Effector CD4-positive, alpha-beta T cell (primary cell): ENCODE results near the gene ASMT.
"Not testable (repeated sequence)": the region's sequence is repeated elsewhere in the genome, so short reads cannot be mapped to it uniquely, and the experiment has no call there.

ENCODE experiments used
- DNase-seq: peaks from one replicate; pipeline ENCODE4 v3.0.0-alpha.2; 2020

Gene ASMT

DNA sequence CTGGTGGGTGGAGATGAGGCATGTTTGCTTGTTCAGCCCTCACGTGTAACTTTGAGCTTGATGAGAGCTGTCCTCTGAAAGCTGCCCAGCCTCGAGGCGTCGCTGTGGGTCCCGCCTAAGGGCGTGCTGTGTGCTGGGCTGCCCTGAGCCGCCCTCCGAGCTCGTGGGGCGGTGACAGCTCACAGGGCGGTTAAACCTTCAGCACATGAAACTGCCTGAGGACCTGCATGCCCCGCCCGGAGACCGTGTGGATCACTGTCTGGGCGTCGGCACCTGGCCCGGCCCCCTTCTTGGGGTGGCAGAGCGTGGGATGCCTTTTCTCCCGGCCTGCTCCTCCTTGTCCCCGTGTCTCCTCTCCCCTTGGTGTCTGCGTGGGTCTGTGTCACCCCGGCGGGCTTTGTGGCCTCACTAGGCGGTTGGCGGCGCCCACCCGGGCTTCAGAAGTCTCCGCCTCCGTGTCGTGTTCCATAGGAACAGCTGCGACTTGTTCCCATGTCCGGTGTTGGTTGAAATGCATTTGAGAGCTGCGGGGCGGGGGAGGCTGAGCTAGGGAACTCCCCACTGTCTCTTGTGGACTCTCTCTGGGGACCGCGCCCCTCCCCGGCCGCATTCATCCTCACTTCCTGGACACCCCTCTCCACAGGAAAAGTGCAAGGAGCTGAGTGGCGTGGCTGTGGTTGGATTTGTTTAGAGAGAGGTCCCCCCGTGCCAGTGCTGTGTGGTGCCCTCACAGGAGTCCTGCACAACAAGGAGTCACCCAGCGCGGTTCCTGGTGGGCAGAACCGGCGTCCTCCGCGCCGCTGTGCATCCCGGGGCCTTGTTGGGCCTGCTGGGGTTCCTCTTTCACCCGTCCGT lies 16.6 kb upstream of the ASMT start:
- no peak for DNase-seq

DNA sequence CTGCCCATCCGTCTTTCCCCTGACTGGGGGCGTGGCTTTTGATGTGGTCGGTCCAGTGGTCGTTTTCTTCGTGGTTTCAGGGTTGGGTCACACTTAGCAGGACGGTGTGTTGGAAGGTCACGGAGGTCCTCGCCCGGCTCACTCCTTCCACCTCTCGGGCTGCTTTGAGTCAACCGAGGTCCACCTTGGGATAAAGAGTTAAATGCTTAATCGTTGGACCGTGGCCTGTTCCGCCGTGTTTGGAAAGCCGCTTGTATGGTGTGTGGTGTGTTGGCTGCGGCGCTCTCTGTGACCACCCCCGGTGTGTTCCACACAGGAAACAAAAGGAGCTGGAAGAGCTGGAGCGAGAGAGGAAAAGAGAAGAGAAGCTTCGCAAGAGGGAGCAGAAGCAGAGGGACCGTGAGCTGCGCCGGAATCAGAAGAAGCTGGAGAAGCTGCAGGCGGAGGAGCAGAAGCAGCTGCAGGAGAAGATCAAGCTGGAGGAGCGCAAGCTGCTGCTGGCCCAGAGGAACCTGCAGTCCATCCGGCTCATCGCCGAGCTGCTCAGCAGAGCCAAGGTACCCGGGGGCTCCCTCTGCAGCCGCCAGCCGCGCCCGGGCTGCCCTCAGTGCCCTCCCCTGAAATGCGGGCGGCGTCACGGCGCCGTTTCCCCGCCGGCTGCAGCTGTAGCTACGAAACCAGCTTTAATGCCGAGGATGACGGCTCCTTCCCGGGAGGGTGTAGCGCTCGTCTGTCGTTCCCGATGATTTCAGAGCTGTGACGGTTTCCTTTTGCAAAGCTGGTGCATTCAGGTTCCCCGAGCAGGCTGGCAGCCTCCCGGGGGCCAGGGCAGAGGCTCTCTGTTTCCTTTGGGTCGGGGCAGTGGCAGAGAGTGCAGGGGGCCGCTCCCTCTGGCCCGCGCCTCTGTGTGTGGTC lies 15.7 kb upstream of the ASMT start:
- no peak for DNase-seq

DNA sequence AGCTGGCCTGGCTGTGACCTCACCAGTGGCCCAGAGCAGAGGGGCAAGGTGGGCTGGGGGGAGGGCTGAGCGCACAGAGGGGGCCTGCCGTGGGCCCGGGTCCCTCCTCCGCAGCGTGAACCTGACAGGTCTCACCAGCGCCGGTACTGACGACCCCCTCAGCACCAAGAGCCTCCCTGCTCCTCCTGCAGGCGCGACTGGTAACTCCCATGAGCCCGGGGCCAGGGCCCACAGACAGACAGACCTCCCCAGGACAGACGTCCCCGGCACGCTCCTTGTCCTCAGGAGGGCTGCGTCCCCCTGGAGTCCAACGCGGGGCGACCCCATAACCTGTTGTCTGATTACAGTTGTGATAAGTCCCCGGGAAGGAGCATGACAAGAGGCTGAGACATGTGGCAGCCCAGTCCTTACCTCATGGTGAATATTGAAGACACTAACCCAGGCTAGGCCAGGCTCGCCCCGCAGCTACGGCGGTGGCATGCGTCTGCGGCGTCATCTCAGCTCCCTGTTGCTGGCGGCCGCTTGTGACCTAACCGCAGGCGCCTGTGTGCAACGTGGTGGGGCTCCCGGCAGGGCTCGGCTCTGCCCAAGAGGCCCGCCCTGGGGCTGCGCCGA lies 15.0 kb upstream of the ASMT start:
- no peak for DNase-seq

DNA sequence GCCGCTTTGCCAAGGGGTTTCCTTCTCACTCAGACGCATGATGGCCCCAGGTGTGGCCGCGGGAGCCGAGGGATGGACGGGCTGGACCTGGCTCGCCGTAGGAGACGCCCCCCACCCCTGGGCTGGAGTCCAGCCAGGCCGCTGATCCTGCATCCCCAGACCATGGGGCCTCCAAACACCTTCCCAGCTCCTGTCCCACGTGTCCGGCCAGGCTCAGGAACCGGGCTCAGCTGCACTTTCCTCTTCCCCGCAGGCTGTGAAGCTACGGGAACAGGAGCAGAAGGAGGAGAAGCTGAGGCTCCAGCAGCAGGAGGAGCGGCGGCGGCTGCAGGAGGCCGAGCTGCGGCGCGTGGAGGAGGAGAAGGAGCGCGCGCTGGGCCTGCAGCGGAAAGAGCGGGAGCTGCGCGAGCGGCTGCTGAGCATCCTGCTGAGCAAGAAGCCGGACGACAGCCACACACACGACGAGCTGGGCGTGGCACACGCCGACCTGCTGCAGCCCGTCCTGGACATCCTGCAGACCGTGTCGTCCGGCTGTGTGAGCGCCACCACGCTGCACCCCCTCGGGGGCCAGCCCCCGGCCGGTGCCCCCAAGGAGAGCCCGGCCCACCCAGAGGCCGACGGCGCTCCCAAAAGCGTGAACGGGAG lies 14.3 kb upstream of the ASMT start:
- no peak for DNase-seq

DNA sequence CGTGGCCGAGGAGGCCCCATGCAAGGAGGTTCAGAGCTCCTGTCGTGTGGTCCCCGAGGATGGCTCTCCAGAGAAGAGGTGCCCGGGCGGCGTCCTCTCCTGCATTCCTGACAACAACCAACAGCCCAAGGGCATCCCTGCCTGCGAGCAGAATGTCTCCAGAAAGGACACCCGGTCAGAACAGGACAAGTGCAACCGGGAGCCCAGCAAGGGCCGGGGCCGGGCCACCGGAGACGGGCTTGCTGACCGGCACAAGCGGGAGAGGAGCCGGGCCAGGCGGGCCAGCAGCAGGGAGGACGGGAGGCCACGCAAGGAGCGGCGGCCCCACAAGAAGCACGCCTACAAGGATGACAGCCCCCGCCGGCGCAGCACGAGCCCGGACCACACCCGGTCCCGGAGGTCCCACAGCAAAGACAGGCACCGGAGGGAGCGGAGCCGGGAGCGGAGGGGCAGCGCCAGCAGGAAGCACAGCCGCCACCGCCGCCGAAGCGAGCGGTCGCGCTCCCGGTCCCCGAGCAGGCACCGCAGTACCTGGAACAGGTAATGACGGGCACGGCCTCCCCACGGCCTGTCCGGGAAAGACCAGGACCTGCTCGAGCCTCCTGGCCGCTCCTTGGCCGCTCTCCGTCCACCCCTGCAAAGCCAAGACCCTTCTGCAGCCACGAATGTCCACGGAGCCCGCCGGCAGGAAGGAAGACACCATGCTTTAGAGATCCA lies 13.7 kb upstream of the ASMT start:
- no peak for DNase-seq

DNA sequence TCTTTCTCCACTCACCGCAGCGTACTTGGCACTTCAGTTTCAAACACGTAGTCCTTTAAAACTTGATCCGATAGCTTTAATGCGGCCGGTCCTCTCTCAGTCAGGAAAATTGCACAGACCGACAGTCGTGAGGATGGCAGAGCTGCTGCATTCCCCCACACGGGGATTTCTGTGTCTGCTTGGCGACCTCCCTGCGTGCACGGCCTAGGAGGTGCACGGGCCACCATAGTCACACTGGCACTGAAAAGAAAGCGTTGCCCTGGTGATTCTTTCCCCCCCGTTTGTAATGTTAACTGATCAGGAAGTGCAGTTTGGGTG lies 13.1 kb upstream of the ASMT start:
- DNase-seq = no peak

DNA sequence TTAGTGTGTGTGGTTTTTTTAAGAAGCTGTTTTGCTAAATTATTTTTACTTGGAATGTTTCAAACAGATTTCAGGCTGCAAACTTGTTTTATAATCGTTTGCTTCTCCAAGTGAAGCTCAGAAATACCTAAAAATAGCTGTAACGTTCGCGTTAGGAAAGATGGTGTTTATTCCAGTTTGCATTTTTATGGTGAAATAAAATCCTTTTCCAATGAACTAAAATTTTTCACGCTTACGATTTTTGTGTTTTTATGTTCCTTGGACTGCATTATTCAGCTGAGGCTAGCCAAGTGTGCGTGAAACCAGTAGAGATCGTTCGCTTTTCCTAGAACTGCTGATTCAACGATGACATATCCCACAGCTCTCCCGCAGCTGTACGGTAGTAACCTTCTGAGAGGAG lies 12.6 kb upstream of the ASMT start:
- DNase-seq = no peak

DNA sequence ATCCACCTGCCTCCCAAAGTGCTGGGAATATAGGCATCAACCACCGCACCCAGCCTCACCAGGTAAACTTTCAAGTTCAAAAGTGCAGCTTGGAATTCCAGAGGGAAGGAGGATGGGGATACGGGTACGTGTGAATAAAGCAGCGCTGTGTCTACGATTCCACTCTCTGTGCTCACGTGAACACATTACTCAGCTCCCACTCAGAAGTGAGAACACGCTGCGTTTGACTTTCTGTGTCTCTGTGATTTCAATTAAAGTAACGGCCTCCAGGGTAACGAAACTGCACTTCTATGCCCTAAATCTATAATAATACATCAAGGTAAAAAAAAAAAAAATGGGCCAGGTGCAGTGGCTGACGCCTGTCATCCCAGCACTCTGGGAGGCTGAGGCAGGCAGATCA lies 8.4 kb upstream of the ASMT start:
- DNase-seq = no peak

DNA sequence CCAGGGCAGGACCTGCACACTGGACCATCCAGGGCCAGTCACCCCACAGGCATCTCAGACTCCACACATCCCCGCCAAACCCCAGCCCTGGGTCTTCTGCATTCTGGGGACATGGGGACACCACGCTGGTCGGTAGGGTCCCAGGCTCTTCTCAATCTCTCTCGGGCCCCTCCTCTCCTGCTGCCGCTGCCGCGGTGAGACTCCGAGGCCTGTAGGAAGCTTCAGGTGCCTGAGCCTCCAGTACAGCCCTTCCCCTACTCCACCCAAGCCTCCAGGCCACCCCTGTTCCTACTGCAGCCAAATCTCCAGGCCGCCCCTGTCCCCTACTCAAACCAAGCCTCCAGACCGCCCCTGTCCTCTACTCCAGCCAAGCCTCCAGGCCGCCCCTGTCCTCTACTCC lies 5.5 kb upstream of the ASMT start:
- DNase-seq = no peak

DNA sequence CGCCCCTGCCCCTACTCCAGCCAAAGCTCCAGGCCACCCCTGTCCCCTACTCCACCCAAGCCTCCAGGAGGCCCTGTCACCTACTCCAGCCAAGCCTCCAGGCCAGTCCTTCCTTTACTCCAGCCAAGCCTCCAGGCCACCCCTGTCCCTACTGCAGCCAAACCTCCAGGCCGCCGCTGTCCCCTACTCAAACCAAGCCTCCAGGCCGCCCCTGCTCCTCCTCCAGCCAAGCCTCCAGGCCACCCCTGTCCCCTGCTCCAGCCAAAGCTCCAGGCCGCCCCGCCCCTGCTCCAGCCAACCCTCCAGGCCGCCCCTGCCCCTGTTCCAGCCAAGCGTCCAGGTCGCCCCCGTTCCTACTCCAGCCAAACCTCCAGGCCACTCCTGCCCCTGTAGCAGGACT lies 5.1 kb upstream of the ASMT start:
- no peak for DNase-seq

DNA sequence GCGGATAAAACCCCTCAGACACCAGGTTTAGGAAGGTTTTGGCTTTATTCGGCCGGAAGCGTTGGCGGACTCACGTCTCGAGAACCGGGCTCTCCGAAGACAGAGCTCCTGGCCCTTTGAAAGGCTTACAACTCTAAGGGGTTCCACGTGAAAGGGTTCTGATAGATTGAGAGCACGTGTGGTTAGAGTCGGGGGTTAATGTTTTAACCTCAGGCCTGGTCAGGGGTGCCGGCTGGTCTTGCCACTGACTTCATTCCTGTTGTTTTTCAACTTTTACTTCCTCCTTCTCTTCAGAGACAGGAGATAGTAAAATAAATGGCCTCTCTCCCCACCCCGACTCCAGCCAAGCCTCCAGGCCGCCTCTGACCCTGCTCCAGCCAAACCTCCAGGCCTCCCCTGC lies 4.7 kb upstream of the ASMT start:
- no peak for DNase-seq

DNA sequence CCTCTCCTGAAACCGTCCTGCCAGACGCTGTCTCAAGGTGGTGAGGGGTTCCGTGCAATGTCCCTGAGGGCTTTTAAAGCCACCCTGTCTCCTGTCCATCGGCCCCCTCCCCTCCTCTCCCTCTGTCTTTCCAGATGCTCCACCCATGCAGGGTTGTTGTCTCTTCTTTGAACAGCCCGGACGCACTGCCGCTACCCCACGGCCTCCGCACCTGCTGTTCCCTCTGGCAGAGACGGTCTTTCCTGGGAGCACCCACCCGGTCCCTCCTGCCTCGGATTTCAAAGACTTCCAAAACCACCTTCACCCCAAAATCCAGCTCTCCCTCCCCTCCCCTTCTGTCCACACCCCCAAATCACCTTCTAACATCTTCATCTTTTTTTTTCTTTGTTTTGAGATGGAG lies 4.1 kb upstream of the ASMT start:
- DNase-seq = no peak

DNA sequence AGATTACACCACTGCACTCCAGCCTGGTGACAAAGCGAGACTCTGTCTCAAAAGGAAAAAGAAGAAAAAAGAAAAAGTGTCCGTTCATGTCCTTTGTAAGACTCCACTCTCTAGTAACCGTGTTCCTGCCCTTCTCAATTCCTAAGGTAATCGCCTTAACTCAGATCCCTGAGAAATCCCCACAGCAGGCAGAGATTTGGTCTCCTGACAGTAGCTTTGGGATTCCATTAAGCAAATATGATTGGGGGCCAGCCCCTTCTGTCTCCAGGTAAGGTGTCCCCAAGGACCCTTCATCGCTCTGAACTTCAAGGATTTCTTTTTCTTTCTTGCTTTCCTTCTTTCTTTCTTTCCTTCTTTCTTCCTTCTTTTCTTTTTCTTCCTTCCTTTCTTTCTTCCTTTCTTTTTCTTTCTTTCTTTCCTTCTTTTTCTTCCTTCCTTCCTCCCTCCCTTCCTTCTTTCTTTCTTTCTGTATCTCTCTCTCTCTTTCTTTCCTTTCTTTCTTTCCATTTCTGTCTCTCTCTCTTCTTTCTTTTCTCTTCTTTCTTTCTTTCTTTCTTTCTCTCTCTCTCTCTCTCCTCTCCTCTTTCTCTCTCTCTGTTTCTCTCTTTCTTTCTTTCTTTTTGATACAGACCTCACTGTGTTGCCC lies 2.1 kb upstream of the ASMT start:
- no peak for DNase-seq

DNA sequence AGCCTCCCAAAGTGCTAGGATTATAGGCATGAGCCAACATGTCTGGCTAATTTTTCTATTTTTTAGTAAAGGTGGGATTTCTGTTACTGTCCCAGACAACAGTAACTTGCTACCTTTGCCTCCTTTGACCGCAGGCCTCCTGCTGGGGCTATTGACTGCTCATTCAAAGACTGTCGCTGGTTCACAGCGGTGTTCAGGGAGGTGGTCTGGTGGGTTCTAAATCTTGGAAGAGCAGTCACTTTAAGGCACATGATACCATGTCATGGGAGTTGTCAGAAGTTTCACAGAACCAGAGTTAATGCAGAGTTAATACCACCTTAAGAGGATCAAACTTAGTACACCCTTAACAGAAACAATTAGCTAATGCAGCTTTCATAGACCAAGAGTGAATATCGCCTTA lies 3.8 kb downstream of the ASMT start:
- DNase-seq = no peak

DNA sequence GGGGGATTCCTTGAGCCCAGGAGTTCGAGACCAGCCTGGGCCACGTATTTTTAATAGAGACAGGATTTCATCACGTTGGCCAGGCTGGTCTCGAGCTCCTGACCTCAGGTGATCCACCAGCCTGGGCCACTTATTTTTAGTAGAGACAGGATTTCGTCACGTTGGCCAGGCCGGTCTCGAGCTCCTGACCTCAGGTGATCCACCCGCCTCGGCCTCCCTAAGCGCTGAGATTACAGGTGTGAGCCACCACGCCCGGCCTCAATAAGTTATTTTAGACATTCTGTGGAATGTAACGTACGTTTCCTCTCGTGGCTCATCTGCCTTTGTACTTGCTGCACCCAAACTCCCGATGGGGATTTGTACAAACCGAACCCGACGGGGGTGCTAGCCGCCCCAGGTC lies 8.8 kb downstream of the ASMT start:
- DNase-seq = no peak

DNA sequence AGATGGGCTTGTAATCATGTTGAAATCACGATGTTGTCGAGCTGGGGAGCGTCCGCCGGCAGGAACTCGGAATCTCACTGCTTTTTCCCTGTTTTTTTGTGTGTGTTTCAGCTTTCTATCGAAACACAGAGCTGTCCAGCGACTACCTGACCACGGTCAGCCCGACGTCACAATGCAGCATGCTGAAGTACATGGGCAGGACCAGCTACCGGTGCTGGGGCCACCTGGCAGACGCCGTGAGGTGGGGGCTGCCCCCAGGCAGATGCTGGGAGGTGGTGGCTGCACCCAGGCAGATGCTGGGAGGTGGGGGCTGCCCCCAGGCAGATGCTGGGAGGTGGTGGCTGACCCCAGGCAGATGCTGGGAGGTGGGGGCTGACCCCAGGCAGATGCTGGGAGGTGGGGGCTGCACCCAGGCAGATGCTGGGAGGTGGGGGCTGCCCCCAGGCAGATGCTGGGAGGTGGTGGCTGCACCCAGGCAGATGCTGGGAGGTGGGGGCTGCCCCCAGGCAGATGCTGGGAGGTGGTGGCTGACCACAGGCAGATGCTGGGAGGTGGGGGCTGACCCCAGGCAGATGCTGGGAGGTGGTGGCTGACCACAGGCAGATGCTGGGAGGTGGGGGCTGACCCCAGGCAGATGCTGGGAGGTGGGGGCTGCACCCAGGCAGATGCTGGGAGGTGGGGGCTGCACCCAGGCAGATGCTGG lies 9.4 kb downstream of the ASMT start:
- DNase-seq = not testable (repeated sequence)

DNA sequence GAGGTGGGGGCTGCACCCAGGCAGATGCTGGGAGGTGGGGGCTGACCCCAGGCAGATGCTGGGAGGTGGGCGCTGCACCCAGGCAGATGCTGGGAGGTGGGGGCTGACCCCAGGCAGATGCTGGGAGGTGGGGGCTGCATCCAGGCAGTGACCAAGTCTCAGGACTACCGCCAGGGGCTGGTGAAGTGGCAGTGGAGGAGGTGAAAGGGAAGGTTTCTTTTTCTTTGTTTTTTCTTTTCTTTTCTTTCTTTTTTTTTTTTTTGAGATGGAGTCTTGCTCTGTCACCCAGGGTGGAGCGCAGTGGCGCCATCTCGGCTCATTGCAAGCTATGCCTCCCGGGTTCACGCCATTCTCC lies 10.0 kb downstream of the ASMT start:
- DNase-seq = not testable (repeated sequence)

DNA sequence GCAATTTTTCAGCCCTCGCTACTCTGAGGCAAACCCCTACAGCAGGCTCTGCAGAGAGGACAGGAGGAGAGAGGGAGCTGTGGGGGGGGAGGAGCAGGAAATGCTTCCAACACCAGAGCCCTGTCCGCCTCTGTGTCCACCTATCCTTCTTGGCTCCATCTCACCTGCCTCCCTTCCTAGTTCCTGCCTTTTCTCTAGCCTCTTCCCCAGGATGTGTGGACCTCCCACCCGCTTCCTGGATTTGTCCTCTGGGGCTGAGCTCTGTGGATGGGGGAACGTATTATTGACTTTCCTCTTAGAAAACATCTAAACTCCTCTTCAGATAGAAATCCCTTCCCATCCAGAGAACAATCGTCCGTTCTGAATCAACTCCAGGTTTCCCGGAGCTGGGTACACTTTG lies 14.4 kb downstream of the ASMT start:
- DNase-seq = no peak

DNA sequence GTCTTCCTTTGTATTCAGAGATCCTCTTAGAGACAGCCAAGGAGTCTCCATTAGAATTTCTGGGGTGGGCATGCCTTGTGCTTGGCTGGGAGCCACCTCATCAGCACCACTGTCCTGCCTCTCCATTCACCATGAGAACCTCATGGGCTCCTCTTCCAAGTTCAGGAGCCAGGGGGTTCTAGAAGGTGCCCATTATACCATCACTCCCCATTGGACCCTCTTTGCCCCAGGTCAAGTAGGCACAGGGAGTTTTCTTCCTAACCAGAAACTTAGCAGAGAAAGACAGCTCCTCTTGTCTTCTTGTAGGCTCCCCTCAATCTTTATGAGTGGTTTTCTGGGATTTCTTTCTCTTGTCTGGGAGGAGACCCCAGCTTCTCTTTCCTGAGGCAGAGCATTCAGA lies 31.1 kb downstream of the ASMT start:
- no peak for DNase-seq

DNA sequence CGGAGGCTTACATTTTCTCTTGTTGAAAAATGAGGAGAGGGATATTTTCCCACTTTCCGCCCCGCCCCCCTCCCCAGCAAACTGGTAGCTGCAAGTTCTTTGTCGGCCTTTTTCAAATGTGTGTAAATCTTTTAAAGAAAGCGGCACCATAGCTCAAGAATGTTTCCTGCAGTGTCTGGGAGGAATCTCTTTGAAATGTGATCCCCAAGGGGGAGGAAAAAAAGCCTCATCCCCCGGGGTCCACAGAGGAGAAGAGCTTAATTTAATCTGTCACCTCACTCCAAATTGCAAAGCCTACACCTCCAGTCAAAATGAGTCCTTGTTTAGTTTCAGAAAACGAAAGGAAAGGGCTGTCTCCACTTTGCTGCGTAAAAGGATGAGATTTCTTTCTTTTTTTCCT lies 34.8 kb downstream of the ASMT start:
- no peak for DNase-seq

DNA sequence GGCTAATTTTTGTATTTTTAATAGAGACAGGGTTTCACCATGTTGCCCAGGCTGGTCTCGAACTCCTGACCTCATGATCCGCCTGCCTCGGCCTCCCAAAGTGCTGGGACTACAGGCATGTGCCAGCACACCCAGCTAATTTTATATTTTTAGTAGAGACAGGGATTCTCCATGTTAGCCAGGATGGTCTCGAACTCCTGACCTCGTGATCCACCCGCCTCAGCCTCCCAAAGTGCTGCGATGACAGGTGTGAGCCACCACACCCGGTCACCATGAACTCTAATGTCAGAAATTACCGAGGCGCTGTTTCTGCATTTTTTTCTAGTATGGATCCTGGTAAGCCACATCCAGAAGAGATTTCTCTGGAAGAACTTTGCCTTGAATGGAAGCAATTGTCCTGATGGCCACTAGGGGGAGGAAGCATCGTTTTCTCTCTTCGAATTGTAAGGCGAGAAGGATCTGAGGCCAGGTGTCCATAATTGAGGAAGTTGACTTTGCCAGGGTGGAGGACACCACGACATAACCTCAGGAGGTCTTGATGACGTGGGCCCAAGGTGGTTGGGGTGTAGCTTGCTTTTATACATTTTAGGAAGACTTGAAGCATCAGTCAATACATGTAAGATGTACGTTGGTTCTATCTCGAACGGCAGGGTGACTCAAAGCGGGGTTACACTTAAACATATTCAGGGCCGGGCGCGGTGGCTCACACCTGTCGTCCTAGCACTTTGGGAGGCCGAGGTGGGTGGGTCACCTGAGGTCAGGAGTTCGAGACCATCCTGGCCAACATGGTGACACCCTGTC lies 37.4 kb downstream of the ASMT start:
- not testable (repeated sequence) for DNase-seq
